DMS 273 treated with DMSO at 0.1 percent for 48 hours (cell line): ENCODE results near the gene KRI1.
A peak's percentile ranks its signal among the peaks of the same experiment; 100 is the strongest.

ENCODE experiments used
- DNase-seq: peaks from one replicate; lab custom pipeline; 2025; lab: John Stamatoyannopoulos, UW

KRI1 gene

DNA sequence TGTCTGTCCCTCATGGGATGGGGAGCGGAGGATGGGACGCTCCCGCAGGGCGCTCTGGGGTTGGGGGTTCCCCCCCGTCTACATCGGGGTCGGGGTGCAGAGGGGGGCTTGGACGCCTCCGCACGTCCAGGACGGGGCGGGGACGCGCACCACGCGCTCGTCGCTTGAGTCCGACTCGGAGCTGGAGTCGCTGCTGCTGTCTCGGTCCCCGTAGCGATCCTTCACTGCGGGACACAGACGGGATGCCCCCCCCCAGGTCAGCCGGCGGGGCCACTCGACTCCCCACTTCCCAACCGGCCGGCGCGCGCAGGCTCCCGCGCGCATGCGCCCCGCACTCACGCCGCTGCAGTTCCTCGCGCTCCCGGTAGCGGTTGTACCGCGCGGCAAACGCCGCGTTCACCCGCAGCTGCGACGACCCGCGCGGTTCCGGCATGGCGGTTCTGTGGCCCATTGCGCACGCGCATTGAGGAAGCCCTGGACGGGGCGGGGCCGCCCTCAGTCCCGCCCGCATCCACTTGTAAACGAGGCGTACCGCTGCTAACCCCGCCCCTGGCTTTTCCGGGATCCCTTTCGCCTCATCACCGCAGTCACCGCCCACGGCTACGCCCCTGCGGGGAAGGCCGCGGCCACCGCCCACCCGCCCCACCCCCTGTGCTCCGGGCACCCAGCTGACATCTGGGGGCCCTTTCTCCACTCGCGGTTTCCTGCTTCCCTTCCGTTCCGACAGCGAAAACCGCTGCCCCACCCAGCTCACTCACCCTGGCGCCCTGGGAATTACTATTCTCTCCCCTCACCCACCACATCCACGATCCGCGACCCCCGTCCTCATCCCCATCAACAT, at the start of gene KRI1:
KRI1 (minus strand) TSS at position 444 of the 841 bp plus-strand sequence; CDS start at position 433, 11 bp downstream.
- DNase-seq = peak; percentile 83

DNA sequence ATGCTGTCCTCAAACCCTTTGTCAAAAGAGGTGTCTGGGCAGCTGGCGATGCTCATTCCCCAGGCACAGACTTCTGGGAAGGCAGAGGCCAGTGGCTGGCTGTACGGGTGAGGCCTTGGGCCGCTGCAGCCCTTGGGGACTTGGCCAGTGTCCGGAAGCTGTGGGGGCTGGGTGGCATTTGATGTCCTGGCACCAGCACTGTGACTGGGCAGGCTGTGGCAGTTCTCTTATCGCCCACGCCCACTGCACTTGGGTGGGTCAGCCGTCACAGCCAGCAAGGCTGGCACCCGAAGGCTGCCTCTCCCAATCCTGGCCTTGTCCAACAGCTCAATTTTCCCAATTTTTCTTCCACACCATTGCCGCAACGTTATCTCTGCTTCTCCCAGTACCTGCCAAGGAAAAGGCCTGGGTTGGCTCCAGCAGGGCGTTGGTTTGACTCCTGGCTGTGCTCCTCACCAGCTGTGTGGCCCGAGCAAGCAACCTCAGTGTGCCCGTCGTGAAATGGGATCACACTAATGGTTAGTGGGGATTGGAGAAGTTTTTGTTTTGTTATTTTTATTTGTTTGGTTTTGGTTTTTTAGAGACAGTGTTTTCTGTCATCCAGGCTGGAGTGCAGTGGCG, 46.8 kb upstream of the KRI1 start:
- DNase-seq = no peak

DNA sequence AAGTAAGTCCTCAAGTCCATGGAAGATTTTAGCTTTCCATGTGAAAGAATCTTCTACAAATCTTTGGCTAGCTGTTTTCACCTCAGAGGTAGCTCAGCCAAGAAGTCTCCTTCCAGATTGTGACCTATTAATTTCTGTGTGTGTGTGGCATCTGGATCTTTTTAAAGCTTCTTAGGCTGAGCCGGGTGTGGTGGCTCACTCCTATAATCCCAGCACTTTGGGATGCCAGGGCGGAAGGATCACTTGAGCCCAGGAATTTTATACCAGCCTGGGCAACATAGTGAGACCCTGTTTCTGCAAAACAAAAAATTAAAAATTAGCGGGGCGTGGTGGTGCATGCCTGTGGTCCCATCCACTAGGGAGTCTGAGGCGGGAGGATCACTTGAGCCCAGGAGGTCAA, 46.1 kb upstream of the KRI1 start:
- DNase-seq = no peak

DNA sequence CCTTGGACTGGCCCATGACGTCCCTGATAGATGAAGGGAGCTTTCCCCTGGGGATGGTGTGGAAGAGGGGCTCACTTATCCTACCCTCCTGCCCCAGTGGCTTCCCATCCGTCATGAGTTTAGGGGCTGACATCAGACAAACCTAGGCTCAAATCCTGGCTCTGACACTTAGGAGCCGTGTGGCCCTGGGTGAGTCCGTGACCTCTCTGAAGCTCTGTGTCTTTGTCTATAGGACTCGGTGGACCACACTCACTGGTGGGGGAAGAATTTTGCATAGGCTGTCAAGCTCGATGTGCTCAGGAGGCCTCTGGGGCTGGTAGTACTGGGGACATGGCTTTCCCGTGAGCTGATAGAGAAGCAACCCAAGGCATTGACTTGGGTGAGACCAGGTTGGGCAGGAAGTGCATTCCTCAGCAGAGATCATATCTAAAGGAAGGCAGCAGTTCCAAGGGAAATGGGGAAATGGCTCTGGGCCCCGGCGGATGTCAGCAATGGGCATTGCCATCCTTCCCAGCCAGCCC, 38.7 kb upstream of the KRI1 start:
- no peak for DNase-seq

DNA sequence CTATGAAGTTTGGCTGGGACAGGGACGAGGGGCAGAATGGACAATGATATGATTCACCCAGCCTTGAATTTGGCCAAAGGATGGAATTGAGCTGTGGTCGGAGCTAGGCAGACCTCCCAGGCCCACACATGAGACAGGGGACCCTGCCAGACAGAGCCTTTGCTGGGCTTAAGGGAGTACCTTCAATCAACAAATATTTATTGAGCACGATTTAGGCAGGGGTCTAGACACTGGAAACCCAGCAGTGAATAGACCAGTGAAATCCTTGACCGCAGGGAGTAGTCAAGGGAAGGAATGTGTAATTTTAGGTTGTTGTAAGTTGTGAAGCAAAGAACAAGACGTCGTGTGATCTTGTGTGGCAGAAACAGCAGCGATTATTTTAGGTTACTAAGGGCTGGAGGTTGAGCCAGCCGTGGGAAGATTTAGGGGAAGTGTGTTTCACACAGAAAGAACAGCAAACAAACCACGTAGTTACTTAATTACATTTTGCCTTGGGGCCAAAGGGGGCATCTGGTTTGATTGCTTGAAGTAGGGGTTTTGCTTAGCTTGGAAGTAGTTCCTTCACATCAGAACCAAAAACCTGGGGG, 38.2 kb upstream of the KRI1 start:
- DNase-seq = no peak

DNA sequence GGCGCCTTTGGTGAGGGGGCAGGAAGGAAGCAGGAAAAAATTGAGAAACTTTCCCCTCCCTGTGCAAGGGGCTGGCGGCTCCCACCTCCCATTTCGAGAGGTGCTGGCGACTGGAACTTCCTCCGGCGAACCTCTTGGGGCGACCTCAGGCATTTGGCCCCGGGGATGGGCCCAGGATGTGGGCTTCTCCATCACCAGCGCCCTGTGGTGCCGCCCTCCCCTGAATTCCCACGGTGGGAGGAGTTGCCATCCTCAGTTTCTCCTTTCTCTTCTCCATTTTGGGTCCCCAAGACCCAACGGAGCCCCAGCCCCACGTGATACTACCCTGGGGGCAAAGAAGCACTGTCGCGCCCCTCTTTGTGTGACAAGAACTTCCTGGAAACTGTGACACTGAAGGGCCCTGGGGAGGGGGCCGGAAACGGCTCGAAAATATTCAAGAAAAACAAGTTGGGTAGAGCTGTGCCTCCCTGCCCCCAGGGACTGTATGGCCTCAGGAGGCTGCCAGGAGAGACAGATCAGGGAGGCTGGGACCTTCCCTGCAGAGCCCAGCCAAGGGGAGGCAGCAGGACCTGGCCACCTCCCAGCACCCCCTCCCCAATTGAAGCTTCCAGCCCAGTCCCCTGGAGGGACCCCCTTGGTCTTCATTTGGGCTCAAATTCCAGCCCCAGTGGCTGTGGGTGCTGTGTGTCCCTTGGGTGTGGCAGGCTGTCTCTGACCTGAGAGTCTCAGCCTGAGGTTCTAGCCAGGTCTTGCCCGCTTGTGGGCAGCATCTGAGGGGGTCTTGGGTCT, 37.5 kb upstream of the KRI1 start:
- DNase-seq = no peak

DNA sequence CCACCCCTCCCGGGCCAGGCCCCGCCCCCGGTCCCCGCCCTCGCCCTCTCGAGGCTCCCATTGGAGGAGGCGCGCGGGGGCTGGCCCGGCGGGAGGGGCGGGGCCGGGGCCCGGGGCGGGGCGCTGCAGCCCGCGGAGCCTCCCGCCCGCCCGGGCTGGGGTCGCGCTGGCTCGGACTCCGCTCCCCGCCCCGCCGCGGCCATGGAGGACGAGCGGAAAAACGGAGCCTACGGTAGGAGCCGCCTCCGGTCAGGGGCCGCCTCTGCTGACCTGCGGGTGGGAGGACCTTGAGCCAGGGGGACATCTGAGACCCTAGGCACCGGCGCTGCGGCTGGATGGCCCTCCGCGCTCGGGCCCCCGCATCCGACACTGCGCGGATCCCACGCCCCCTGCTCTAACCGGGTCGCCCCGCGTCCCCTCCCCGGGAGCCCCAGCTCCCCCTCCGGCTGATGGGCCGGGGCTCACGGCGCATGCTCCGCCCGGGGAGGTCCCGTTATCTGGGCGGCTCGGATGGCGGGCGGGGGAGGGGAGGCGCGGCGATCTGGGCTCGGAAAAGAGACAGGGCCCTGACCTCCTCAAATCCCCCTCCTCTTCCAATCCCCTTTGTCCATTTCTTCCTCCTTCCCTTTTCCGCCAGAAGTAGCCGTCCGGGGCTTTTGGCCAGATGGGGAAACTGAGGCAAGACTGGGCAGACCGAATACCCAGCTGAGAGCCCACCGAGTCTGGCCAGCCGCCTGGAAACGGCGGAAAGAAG, 36.7 kb upstream of the KRI1 start:
- peak; percentile 24 for DNase-seq

DNA sequence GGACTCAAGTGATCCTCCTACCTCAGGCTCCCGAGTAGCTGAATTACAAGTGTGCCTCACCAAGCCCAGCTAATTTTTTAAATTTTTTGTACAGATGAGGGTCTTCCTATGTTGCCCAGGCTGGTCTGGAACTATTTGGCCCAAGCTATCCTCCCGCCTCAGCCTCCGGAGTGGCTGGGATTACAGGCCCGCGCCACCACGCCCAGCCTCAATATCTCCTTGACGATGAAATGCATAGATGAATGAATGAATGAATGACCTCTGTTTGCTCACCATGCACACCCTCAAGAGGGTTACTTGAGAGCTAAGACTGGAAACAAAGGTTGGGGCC, 36.2 kb upstream of the KRI1 start:
- no peak for DNase-seq

DNA sequence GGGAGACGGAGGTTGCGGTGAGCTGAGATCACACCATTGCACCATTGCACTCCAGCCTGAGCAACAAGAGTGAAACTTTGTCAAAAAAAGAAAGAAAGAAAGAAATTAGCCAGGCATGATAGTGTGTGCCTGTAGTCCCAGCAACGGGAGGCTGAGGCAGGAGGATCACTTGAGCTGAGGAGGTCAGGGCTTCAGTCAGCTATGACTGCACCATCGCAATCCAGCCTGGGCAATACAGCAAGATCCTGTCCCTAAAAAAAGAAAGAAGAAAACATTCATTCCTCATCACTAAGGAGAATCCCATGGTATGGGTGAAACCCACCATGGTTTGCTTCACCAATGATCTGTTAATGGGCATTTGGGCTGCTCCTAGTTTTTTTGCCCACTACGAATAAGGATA, 34.3 kb upstream of the KRI1 start:
- DNase-seq = no peak

DNA sequence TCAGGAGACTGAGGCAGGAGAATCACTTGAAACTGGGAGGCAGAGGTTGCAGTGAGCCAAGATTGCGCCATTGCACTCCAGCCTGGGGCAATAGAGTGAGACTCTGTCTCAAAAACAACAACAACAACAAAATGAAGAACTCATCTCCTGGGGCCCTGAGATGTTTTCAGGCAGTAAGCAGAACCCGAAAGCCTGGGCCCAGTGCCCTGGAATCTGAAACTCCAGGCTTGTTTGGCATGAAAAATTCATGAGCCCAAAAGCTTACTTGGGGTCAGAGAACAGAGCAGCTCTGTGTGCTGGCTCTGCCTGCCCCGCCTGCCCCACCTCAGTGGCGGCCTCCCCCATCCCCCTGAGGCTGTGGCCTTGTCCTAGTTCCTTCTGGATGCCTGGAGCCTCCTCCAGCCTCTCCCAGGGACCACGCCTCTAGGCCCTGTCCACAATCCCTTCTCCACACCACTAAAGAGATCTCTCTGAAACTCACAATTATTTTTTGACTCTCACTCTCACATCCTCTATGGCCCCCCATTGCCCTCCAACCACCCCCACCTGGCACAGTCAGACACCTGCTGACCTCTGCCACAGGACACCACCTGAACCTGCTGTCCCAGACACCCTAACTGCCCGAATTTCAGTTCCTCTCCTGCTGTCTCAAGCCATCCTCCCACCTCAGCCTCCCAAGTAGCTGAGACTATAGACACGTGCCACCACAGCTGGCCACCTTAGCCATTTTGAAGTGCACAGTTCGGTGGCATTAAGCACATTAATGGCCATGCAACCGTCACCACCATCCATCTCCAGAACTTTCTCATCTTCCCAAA, 28.2 kb upstream of the KRI1 start:
- DNase-seq = no peak

DNA sequence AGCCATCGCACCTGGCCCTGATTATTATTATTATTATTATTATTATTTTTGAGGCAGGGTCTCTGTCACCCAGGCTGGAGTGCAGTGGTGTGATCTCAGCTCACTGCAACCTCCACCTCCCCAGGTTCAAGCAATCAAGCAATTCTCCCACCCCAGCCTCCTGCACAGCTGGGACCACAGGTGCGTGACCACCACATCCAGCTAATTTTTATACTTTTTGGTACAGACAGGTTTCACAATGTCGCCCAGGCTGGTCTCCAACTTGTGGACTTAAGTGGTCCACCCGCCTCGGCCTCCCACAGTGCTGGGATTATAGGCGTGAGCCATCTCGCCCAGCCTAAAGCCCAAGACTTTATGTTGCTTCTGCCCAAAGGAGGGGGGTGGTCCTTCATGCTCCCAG, 27.3 kb upstream of the KRI1 start:
- no peak for DNase-seq

DNA sequence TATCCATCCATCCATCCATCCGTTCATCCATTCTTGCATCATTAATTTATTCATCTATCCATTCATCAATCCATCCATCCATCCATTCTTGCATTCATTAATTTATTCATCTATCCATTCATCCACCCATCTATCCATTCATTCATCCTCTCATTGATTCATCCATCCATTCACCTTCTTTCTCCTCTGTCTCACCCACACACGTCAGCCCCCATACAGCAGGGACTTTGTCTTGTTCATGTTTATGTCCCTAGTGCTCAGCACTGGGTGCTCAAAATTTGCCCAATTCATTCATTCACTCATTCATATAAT, 22.0 kb upstream of the KRI1 start:
- no peak for DNase-seq

DNA sequence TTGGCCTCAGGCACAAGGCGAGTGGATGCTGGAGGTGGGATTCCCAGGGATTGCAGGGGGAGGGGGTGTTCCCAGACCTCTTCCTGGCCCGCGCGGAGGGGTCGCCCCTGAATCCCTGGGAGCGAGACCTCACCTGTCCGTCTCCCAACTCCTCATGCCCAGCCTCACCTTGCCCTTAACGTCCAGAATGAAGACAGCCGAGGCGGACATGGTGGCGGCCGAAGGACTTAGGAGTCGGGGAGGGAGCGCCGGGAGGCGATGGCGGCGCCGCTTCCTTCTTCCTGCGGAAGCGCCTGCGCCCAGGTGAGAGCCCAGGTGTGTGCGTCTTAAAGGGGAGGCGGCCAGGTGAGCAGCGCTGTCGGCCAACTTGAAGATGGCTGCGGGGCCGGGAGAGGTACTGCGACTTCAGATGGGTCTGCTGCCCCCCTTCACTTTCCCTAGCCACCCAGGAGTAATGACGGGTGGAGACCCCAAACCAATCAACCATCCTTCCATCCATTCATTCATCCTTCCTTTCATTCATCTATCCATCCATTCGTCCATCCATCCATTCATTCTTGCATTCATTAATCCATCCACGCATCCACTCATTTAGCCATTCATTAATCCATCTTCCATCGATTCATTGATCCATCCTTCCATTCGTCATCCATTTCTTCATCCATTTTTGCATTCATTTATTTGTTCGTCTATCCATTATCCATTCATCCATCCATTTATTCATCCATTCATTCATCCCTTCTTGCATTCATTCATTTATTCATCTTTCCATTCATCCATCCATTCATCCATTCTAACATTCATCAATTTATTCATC, 21.4 kb upstream of the KRI1 start, which contains the start of gene AP1M2:
AP1M2 (minus strand) TSS at position 291 of the 817 bp plus-strand sequence; CDS start at position 210, 81 bp downstream.
- DNase-seq = no peak

DNA sequence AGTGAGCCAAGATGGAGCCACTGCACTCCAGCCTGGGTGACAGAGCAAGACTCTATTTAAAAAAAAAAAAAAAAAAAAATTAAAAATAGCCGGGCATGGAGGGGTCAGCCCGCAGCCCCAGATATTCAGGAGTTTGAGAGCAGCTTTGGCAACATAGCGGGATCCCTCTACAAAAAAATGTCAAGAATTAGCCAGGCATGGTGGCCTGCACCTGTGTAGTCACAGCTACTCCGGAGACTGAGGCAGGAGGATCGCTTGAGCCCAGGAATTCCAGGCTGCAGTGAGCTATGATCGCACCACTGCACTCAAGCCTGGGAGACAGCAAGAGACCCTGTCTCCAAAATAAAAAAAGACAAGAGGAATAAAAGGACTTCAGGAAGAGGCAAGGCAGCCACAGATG, 20.6 kb upstream of the KRI1 start:
- no peak for DNase-seq

DNA sequence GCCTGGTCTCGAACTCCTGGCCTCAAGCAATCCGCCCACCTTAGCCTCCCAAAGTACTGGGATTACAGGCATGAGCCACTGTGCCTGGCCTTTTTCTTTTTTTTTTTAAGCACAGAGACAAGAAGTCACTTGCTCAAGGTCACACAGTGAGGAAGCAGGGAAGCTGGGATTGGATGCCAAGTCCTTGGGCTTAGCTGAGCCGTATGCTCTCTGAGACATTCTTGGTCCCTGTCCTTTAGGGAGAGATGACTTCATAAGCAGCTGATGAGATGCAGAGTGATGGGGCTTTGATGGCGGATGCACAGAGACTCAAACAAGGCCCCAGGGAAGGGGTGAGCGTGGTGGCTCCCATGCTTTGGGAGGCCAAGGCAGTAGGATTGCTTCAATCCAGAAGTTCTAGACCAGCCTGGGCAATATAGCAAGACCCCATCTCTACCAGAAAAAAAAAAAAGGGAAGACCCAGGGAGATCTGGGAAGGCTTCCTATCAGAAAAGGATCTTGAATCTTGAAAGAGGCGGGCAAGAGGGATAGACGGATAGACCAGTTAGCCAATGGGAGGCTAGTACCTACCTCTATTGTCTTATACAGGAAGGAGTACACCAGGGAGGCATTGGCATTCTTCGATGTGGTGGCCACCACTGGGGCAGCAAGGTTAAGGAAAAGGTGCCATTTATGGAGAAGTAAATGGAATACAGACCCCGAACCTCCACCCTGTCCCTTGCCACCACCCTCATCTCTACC, 17.4 kb upstream of the KRI1 start:
- DNase-seq = no peak

DNA sequence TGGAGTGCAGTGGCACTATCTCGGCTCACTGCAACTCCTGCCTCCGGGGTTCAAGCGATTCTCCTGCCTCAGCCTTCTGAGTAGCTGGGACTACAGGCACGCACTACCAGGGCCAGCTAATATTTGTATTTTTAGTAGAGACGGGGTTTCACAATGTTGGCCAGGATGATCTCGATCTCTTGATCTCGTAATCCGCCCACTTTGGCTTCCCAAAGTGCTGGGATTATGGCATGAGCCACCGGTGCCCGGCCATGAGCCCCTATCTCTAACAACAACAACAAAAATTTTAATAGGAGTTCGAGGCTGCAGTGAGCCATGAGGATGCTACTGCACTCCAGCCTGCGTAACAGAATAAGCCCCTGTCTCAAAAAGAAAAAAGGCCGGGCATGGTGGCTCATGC, 16.3 kb upstream of the KRI1 start:
- no peak for DNase-seq

DNA sequence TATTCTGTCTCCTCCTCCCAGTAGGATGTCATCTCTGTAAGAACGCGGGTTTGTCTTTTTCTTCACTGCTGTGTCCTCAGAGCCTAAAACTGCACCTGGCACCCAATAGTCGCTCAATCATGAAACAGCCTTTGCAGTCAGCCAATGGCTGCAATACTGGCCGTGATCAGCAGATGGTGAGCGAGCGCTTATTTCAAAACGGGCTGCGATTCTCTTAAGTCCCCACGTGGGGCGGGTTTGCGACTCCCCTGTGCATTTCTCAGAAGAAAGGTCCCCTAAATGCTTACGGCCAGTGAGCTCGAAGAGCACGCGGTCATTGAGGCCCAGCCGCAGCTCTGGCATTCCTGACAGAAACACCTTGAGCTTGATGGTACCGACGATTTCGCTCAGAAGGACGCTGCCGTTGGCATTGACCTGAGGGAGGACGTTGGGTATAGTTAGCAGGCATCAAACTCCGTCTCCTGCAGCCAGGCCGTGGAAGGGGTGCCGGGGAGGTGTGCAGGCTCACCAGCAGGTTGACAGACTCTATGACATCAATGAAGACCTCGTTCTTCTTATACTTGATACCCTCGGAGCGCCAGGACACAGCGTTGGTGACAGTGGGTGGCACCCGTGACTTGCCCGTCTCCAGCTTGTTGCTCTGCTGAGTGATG, 15.3 kb upstream of the KRI1 start:
- peak; percentile 80 for DNase-seq

DNA sequence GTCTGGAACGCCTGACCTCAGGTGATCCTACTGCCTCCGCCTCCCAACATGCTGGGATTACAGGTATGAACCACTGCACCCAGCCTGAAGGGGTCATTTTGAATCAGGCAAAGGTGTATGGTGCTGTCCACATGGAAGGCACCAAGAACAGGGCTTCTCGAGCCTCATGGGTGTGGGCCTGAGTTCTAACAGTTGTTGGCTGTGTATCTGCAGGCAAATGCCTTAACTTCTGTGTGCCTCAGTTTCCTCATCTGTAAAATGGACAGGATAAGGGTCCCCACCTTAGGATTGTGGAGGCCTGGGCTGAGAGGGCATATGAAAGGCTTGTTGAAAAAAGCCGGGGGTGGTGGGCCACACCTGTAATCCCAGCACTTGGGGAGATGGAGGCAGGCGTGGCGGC, 12.1 kb upstream of the KRI1 start:
- DNase-seq = no peak
